HG03196 (cell line): ENCODE results near the gene RAPGEF1.

Experiments used
- ATAC-seq: cut with Tn5 transposase; IDR thresholded peaks from one replicate; pipeline ENCODE4 v1.9.1; 2021; ENCODE audit not compliant: unreplicated experiment

Gene RAPGEF1

DNA sequence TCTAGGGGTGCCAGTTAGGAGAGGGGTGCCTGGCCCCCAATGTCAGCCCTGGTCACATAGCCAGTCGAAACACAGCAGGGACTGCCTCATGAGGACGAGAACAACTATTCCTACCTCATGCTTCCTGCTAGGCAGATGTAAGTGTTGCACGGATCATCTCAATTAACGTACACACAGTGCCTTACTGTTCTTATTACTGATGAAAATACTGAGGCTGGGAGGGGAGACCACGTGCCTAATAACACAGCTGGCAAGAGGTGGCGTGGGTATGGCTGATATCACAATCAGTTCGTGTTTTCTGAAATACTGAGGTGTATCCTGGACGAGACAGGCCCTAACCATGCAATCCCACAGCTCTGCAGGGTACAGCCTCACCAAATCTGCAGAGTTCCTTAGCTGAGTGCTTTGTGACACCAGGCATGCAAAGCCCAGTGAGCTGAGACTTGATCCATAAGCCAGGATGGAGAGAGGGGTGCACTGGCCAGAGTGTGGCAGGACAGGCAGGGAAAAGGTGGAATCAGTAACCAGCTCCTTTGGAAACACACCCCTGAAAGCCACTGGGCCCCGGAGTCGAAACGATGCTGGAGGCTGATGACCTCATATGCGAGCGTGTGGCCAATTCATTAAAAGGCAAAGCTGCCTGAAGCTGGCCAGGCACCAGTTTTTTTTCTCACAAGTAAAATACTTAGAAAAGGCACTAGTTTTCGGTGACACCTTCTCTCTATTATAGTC, 130.6 kb downstream of the RAPGEF1 start:
- ATAC-seq: no peak

DNA sequence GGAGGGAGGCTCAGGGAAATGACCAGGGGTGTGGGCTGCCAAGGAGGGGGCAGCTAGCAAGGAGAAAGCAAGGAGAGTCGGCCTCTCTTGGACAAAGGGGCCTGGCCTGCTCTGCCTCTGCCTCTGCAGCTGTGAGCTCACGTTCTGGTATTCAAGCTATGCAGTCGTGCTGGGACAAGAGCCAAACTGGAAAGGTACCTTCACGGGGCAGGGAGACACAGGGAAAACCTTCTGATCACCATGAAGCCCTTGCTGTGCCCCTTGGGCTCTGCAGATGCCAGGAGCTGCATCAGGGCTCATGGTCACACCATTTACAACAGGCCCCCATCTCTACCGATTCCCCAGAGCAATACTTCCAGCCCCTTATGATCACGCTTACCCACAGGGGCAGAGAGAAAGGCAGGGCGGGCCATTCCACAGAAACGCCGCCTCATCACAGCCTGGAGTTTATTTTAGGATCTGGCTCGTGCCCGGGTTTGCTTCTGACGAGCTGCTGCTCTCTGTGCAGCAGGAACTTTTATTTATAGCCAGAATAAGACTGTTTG, 131.3 kb downstream of the RAPGEF1 start:
- no peak for ATAC-seq

DNA sequence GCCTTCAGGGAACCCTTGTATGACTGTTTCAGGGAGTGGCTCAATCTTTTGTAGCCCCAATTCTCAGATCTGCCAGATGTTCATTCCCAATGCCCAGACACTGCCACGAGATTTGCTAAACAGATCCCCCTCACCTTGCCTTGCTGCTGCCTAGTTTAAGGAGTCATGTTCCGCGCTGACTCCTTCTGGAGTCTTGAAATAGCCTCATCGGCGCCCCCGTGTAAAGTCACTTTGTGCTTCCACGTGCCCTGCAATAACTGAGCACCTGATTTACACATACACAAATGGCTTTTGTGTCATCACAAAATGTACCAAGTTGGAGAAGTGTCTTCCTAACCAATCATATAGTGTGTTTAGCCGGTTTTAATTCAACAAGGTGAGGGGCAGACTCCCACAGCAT, 132.3 kb downstream of the RAPGEF1 start:
- no peak for ATAC-seq

DNA sequence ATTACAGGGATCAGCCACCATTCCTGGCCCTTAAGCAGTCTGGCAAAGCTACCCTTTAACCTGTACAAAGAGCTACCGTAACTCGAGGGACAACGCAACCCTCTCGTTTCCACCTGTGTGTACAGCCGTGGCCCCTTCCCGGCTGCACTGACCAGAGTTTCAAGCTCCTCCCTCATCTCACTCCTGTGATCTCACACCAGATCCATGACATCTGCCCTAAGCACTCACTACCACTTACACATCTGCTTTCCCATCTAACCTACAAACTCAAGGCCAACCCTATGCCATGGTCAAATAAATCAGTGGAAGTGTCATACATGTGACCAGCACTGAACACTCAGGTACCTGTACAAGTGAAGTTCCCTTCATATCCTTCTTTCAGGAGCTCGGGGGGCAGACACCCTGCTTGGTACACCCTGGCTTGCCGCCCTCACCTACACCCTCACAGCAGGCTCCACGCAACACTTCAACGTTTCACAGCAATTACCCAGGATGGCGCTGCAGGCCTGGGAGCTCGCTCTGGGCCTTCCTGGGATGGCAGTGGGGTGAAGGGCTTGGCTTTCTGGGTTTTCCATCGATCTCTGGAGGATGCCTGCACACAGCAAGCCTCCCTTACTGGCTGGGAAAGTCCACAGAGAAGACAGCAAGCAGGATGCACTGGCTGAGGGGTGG, 132.8 kb downstream of the RAPGEF1 start:
- no peak for ATAC-seq

DNA sequence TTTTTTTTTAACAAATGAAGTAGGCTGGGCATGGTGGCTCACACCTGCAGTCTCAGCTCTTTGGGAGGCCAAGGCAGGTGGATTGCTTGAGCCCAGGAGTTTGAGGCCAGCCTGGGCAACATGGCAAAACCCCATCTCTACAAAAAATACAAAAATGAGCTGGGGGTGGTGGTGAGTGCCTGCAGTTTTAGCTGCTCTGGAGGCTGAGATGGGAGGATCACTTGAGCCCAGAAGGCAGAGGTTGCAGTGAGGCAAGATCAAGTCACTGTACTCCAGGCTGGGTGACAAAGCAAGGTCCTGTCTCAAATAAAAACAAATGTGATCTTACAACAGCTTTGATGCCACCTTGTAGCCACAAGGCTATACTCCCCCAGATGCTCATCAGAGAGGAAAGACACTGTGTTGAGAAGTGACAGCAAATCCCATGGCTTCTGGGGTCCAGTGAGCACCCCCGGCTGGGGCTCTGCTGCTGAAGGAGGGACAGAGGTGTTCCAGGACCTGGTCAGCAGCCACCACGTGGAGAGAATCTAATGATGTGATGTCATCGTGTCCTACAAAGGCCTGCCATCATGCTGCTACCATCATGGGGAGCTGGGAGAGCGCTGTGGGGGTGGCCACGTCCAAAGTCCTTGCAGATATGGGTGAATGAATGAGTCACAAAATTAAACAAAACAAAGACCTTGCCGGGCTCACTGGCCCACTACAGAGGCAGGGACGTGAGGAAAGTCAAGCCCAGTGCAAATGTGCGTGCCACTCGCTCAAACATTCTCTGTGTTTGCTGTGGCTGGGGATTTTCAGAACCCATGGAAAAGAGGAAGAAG, 133.9 kb downstream of the RAPGEF1 start:
- no peak for ATAC-seq

DNA sequence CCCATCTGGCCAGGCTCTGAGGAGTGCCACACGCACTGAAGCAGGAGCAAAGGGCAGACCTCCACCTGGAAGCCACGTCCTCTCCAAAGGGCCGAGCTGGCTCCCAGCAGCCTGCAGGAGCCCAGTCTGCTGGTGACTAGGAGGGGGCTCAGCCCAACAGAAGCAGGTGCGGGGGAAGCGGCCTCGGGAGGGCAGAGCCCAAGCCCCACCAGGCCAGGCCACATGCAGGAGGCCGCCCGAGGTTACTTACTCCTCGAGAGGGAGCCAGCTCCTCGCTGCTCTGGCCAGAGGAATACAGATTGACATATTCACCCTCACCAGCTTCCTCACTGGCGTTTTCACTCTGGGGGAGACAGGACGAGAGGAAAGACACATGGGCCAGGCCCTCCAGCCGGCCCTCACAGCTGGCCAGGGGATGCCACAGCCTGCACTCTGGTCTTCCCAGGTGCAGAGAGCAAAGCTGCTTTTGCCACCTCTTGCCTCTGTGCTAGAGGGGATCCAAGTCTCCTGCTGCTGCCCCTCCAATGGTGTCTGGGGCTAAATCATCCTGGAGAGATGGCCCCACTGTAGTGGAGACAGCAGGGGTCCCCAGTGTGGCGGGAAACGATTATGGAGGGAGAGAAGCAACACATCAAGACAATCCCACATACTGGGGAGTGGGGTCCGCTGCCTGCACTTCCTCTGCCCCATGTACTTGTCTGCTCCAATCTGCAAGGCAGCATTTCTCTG, 136.0 kb downstream of the RAPGEF1 start:
- ATAC-seq: no peak

DNA sequence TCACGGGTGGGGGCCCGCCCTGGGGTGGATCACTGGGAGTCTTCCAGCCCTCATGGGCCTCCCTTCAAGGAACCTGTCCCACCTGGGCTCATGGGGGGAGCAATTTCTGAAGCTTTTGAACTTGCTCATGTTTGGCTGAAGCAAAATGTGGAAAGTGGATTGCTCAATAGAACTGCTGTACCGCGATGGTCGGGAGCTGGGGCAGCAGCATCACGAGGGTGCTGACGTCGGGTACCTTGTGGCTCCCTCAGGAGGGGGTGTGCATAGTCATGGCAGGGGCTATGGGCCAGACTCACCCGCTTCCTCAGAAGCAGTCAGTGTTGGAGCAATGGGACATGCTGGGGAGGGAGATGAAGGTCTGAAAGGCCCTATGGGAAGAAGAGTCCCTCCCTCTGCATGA, 136.7 kb downstream of the RAPGEF1 start:
- ATAC-seq: no peak

DNA sequence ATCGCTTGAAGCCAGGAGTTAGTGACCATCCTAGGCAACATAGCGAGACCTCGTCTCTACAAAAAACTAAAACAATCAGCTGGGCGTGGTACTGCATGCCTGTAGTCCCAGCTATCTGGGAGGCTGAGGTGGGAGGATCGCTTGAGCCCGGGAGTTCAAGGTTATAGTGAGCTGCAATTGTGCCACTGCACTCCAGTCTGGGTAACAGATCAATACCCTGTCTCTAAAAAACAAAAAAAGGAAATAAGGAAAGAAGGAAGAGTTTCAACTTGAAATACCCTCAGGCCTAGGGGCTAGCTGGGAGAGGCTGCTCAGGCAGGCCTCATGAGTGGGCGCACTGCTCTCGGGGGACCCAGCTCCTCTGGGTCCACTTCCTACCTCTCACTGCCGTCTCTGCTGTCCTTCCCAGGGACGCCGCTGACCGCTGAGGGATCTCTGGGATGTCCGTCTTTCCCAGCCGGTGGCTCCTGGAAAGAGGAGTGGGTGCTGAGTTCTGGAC, 138.1 kb downstream of the RAPGEF1 start:
- no peak for ATAC-seq

DNA sequence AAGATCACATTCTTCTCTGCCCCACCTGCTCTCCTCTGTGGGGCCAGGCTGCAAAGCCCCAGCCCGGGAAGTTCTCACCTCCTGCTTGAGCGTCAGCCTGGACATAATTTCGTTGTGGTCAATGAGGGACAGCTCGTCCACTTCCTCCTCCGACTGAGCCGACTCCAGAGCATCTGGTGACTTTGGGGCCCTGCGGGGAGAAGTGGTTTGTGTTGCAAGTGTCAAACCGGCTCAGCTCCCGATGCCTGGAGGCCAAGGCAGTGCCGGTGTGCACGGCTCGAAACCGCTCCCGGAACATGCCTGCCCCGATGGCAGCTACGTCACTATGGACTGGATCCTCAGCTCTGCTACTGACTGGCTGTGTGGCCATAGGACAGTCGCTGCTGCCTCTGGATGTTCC, 141.8 kb downstream of the RAPGEF1 start:
- no peak for ATAC-seq

DNA sequence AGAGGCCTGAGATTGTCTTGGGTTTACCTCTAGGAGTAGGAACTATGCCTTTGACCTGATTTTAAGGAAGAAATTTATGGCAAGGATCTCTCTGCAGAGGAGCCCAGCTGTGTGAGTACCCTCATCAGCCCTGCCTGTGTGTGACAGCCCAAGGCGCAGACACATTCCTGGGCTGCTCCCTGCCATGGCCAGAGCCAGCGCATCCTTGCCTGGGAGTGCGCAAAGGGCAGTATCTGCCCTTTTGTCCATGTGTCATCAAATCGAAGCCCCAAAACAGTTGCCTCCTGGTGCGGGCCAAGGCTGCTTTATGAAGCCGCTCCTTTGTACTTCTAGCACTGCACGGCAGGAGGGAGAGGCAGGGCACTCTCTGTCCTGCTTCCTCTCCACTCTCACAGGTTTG, 142.6 kb downstream of the RAPGEF1 start:
- no peak for ATAC-seq

DNA sequence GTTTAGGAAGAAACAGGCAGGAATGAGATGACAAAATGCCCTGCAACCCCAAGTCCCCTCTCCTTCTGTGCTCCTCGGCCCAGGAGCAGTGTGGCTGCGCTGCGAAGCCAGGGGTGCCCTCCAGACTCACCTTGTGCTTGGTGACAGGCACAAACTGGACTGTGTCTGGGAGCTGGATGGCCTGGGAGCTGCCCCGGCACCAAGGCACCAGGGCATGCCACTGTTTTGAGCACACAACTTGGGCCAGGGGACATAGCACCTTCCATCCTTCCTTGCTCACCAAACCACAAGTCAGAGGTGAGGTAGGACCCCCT, 143.5 kb downstream of the RAPGEF1 start:
- ATAC-seq: no peak

DNA sequence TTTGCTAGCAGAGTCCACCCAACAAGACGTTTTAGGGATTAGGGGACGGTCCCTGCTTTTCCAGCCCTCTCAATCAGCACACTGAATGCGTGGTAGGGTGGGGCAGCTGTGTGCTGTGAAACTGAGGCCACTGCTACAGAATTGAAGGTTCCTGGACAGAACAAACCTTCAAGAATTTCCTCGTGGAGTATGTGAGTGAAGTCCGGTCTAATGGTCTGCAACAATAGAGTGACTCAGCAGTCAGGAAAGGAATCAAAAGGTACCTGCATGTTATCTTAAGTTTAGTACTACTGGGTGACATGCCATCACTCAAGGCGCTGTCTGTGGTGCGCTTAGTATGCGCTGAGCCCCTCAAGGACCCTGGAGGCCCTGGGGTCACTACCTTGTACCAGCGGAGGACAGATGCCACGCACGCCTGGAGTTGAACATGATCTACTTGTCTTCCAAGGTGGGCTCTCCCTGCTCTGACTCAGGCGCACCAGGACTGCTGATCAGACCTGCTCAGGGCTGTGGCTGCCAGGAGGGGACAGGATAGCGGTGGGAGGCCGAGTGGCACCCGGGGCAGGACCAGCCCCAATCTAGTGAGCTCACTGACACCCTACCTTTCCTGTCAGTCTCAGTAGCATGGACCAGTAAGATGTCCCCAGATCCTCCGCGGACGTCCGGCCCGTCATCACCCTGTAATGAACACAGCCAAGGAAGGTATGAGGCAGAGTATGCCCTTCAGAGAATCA, 144.0 kb downstream of the RAPGEF1 start:
- ATAC-seq: no peak

DNA sequence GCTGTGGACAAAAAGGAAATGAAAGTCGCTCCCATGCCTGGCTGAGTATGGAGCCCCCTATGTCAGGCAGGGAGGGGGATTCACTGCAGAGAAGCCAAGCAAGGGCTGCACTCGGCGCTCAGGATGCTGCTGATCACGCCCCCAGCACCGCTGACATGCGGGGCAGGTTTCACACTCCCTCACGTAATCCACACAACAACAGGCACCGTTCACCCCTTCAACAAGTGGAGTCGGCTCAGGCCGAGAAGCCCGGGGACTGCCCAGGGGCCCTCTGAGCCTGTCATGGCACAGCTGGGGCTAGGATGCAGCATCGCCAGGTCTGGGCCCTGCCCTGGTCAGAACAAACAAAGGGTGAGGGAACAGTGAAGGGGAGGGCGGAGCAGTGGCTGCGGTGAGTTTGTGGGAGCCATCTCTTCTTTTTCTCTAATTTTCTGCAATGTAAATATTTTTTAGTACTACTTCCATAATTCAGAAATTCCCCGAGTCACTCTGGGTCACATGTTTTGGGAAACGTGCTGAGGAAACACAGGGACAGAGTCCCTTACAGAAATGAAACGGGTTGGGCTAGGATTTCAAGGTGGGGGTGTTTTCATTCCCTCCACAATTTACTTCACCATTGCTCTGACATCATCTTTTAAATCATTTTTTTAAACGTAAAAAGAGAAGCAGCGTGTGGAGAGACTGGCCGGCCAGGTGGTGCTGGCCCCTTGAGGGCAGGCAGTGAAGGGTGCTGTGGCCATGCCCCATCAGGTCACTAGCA, 144.8 kb downstream of the RAPGEF1 start:
- no peak for ATAC-seq

DNA sequence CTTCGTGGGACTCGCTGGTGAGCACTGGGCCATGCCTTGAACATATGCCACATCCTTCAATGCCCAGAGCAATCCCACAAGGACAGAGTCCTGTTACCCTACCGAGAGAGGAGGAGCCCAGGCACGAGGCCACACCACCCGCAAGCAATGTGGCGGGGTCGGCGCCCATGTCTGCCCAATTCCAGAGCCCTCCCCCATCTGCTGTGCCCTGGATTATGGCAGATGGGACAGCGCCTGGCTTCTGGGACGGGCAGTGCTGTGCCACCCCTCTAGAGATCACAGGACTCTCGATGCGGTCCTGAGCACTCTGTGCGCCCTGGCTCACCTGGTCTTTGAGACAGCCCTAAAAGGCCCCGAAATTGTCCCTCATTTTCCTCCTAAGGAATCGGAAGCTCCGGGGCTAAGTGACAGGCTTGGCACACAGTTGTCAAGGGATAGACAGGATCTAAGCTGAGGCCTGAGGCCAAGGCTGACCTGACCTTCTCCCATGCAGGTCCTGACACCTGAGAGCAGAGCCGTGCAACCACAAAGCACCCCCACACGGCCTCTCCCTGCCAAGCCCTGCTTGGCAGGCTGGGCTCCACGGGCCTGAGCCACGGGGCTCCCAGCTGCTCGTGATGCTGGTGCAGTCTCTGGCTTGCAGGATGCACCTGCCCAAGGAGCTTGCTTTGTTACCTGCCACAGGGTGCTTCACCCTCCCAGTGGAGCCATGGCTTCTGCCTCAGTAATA, 145.8 kb downstream of the RAPGEF1 start:
- no peak for ATAC-seq

DNA sequence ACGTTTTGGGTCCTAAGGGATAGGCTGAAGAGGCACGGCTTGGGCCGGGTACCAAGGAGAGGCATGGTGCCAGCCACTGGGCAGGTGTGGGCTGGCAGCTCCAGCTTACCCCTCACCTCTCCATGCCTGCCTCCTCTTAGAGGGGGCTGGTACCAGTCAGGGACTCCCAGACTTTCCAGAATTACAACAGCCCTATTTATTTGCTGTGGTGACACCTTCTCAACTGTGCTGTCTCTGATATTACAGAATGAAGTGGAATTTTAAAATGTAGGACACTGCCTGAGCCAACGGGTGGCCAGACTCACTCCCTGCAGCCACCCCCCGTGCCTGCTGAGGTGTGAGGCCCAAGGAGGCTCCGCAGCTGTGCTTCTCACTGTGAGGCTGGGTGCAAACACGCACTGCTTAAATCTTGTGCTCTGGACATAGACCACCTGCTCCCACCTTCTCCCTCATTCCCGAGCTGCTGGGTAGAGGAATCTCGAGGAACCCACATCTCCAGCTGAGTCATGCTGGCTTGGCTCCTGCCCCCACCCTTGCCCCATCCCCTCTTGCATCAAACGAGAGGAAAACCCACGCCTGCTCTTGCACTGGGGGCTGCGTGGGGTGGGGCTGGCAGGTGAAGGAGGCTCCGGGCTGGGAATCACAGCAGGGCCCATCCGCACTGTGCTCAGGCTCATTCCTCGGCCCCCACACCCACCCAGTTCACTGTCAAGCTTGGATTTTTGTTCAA, 146.6 kb downstream of the RAPGEF1 start:
- ATAC-seq: no peak

DNA sequence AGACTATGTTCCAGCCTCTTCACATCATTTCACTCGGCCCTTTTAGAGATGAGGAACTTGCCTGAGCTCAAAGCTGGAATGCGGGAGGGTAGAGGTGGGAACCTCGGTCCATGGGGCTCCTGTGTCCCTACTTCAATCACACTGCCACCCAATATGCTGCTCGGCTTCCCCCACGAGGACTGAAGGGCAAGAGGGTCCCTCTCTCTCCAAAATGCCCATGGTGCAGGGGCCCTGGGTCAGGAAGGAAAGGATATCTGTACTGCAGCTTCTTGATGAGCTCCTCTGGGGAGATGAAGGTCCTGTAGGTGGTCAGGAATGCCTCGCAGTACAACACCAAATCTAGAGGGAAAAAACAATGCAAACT, 148.0 kb downstream of the RAPGEF1 start:
- ATAC-seq: no peak

DNA sequence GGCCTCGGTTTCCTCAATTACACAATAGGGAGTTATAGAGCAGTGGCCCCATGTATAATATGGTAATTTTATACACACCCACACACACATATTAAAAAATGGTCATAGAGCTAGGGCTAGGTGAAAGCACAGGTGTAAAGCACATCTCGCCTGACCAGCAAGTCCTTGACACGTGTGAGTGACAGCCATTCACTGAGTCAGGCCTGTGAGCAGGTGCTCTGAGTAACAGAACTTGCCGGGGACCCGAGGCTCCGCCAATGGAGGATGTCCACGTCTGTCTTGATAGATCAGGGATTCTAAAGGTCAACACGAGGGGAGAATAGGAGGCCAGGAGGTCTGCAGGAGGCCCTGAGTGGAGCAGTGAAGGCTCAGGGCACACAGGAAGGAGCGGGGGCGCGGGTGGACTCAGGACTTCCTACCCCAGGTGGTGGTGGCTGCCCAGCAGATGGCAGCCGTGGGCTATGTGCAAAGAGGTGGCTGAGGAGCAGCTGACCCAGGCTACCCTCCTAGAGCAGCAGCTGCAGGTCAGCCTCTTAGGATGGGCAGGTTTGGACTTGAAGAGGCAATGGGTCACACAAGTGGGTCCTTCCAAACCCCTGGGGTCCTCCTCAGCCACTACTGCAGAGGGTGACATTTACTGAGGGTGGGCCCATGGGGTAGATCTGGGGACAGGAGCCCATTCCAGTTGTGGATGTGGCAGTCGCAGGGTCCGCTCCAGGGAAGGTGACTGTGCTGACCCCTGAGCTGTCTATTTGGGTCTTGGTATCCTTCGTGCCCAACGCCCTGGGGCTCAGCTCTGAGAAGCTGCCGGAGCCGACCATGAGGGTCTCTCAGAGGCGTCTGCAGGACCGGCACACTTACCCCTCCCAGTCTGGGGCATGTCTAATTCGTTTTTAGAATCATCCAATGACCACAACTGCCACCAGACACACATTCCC, 148.7 kb downstream of the RAPGEF1 start:
- ATAC-seq: no peak
